DMS53 treated with DMSO at 0.1 percent for 48 hours (cell line): ENCODE data around the gene FMN1.

ENCODE experiments used
- DNase-seq: peaks from one replicate; lab custom pipeline; 2025; ENCODE audit not compliant: unreplicated experiment; lab: John Stamatoyannopoulos, UW

The FMN1 gene

DNA sequence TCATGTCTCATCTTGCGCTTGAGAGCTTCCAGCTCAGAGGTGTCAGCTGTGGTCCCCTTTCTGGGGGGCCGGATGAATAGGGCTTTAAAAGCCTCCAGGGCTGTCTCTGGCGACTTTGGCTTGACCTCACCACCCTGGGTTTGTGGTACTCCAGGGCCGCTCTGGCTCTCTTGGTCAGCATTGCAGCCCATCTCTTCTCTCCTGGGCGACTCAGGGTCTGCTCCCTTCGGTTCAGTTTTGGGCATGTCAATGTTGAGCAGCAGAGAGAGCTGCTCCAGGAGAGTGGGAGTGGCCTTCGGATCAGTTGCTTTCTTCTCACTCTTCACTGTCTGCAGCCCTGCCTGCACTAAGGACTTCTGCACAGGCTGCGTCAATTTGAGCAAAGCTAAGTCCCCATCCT is 127.9 kb downstream of the FMN1 start:
- DNase-seq, result no peak

- DNase-seq, result no peak
These were observed 129.6 kb downstream of the FMN1 start for GRCh38 chr15:33064878-33065277.

- DNase-seq, result no peak
These were observed 135.3 kb downstream of the FMN1 start for GRCh38 chr15:33059184-33059583.

DNA sequence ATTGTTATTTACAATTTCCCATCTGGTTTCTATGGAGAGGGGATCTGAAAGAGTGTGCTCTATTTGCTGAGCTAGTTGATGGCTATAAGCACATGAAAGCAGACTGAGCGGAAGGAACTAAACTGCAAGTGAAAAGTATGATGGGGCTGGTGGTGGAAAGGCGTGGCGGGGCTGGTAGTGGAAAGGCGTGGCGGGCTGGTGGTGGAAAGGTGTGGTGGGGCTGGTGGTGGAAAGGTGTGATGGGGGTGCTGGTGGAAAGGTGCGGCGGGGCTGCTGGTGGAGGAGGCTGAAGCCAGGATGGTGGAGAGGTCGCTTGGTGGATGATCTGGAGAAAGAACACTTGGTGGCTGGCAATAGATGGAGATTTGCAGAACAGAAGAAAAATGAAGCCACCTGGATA is 136.7 kb downstream of the FMN1 start:
- no peak for DNase-seq

- DNase-seq, result no peak
These were observed 138.6 kb downstream of the FMN1 start for GRCh38 chr15:33055962-33056361.

GRCh38 chr15:33051528-33051927 is 143.0 kb downstream of the FMN1 start:
- DNase-seq, result no peak

DNA sequence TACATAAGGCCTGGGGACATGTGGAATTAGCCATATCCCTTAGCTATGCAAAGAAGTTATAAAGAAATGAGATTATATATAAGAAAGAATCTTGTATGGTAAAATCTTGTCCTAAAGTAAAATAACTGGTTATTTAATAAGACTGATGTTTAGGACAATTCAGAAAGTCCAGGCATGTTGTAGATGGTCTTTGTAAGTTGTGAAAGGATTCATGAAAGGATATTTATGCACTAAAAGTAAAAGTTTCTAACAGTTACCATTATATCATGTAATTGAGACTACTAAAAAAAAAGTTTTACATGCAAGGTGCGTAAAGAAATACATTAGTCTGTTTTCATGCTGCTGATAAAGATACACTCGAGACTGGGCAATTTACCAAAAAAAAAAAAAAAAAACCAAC is 146.3 kb downstream of the FMN1 start:
- DNase-seq, result no peak

DNA sequence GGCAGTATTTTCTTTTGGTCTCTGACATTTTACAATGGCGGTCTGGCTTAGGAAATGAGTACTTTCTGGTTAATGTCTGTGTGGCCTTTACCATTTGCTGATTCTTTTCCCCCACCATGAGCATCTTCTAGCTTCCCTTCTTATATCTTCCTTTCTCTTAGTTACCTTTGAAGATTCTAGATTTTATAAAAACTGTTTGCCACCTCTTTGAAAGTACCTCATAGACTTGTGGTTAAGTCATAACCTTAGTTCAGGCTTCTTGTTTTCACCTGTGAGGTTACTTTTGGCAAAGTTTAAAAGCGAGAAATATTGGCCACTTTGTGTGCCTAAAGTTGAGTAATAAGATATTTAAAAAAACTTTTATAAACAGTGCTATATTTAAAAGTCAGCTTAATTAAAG is 147.4 kb downstream of the FMN1 start:
- DNase-seq, result no peak

DNA sequence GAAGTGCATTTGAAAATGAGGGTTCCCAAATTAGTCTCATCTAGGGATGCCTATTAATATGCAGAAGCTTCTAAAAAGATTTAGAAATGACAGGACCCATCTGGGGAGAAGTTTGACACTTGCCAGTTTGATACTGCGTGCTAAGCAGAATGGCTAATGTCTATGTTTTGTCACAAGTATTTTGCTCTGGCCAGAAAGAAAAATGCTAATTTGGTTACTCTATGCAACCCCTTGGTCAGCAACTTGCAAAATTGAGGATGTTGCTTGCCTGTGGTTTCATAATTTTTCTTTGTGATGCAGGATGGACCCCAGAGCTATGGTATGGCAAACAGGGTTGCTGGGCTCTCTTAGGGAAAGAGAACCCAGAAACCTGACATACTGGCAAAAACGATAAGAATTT is 148.2 kb downstream of the FMN1 start:
- no peak for DNase-seq

GRCh38 chr15:33045066-33045810 is 149.3 kb downstream of the FMN1 start:
- DNase-seq, result no peak

GRCh38 chr15:33044598-33044997 is 149.9 kb downstream of the FMN1 start:
- no peak for DNase-seq

- DNase-seq, result no peak
These were observed 150.9 kb downstream of the FMN1 start for GRCh38 chr15:33043636-33044035.

- DNase-seq, result no peak
These were observed 154.0 kb downstream of the FMN1 start for GRCh38 chr15:33040496-33040895.

GRCh38 chr15:33034588-33034987 is 159.9 kb downstream of the FMN1 start:
- DNase-seq, result no peak

GRCh38 chr15:33032053-33032452 is 162.5 kb downstream of the FMN1 start:
- DNase-seq, result no peak

- DNase-seq, result no peak
These were observed 163.1 kb downstream of the FMN1 start for GRCh38 chr15:33031324-33031821.

DNA sequence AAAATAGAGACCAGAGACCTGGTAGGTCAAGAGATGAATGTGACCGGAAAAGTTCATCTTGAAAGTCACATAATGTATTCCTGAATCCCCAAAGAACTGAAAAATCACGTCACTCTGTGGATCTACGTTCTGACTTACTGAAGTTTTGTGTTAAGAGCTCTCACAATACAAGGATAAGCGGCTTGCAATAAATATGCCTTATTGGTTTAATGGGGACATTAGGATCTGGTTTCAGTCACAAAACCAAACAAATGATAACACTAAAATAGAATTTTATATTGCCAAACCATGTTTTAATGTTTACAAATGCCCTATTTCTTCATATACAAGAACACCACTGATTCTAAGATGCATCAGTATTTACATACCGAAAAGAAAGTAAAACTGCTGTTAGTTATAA is 164.2 kb downstream of the FMN1 start:
- DNase-seq, result no peak

- no peak for DNase-seq
These were observed 165.3 kb downstream of the FMN1 start for GRCh38 chr15:33029109-33029652.

GRCh38 chr15:33028495-33028894 is 166.0 kb downstream of the FMN1 start:
- no peak for DNase-seq

- DNase-seq, result no peak
These were observed 167.0 kb downstream of the FMN1 start for GRCh38 chr15:33027306-33028035.

DNA sequence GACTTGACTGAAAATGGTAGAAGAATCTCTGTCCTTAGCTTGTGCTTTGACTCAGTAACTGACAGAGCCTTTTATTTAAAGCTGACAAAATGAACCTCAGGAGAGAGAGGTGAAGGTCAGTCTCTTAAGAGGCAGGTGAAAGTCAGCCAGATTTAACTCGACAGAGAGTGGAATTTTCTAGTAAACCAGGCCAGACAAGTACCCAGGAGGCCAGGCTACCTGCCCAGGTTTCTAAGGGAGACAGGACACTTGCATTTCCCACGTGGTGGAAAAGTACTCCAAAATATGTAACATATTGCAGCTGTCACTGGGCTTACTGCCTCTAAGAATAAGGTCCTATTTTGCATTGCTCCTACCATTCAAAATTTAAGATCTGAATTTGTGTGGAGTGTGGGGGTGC is 167.9 kb downstream of the FMN1 start:
- DNase-seq, result peak; percentile 2

DNA sequence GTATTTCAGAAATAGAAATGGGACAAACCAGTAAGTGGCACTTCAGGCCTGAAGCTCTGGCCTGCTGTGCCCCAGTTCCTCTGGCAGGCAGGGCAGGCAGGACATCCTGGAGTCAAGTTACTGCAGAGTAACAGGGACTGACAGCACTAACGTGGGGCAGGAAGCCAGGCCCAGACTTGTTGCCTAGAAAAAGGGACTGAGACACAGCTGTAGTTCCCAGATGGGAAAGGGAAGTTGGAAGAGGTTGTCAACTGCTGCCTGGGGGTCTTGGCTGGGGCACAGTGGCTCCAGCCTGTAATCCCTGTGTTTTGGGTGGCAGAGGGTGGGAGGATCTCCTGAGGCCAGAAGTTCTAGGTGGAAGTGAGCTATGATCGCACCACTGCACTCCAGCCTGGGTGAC is 171.9 kb downstream of the FMN1 start:
- DNase-seq, result peak; percentile 2
